ENCODE measurements around the gene CCDC40. TPM values are rescaled to one million over a fixed set of nuclear protein-coding genes. Genes with fewer than 3 reads are reported as not detected.

Gene CCDC40
- total and polyA plus RNA-seq, 10 donors: 0.30 to 8.3 (median 2.3) TPM

- H3K9me3 ChIP-seq: no peaks in the 10 kb centered on the region
- H3K4me1 ChIP-seq: peaks cover 17 to 53% (median 39%) of the 10 kb centered on the region in 6 donors
- peak overlapping the region; percentile 82 to 93 (median 86) for H3K4me3 ChIP-seq
- no peak for DNase-seq
- H3K27me3 ChIP-seq (replicated peaks in 1 of 7): no peaks in the 10 kb centered on the region
- intact Hi-C loops (cut with DNase I; ENCODE audit: low total_unique reads): no loop called here
- H3K36me3 ChIP-seq: peaks cover 2 to 40% (median 38%) of the 10 kb centered on the region in 6 donors
- H3K27ac ChIP-seq: peak overlapping the region in 5 of 8 donors; percentile 91 to 98 (median 95)
- WGBS, 5 donors: 36 to 66% (median 47%) methylated on average over 10 of the region's 10 CpGs
- no peak for TF ChIP-seq POLR2AphosphoS5 (IDR thresholded peaks at IDR 0.05)
- no peak for TF ChIP-seq CTCF (IDR thresholded peaks at IDR 0.05 in 8 of 11, conservative IDR thresholded peaks at IDR 0.05 in 3 of 11)
- no peak for TF ChIP-seq POLR2A (IDR thresholded peaks at IDR 0.05)
These were observed 108.9 kb downstream of the CCDC40 start for GRCh38 chr17:80145076-80146075.

GRCh38 chr17:80146121-80147034 lies 109.9 kb downstream of the CCDC40 start:
- Histone ChIP-seq H3K4me1 (peaks cover 17 to 58% (median 39%) of the 10 kb centered on the region in 6 donors), H3K9me3 (no peaks in the 10 kb centered on the region), H3K27me3 (replicated peaks in 1 of 7) (no peaks in the 10 kb centered on the region), H3K4me3 (peak overlapping the region; percentile 82 to 93 (median 86)), H3K27ac (peak overlapping the region; percentile 91 to 98 (median 95)), H3K36me3 (peaks cover 2 to 31% (median 28%) of the 10 kb centered on the region in 6 donors)
- TF ChIP-seq CTCF (IDR thresholded peaks at IDR 0.05 in 8 of 11, conservative IDR thresholded peaks at IDR 0.05 in 3 of 11) (no peak), POLR2A (IDR thresholded peaks at IDR 0.05) (no peak), POLR2AphosphoS5 (IDR thresholded peaks at IDR 0.05) (no peak)
- intact Hi-C loops (cut with DNase I; ENCODE audit: low total_unique reads): no loop called here
- DNase-seq: no peak
- 0 to 1% (median 0%) methylated on average over 26 to 69 of the region's 69 CpGs for WGBS, 5 donors

- WGBS, 5 donors: 0 to 1% (median 0%) methylated on average over 72 to 90 of the region's 90 CpGs
- H3K9me3 ChIP-seq: no peaks in the 10 kb centered on the region
- peak within 1 kb of the TSS; percentile 82 to 93 (median 86) for H3K4me3 ChIP-seq
- H3K36me3 ChIP-seq: peaks cover 2 to 22% (median 20%) of the 10 kb centered on the region in 6 donors
- H3K4me1 ChIP-seq: peaks cover 17 to 66% (median 43%) of the 10 kb centered on the region in 6 donors
- peak; percentile 99 for DNase-seq
- TF ChIP-seq POLR2A (IDR thresholded peaks at IDR 0.05) (peak in 2 of 3 donors; percentile 57 to 90), POLR2AphosphoS5 (IDR thresholded peaks at IDR 0.05) (peak; percentile 98 to 99 (median 99)), CTCF (IDR thresholded peaks at IDR 0.05 in 8 of 11, conservative IDR thresholded peaks at IDR 0.05 in 3 of 11) (peak in 4 of 11 experiments; percentile 21 to 50 (median 39))
- H3K27me3 ChIP-seq (replicated peaks in 1 of 7): no peaks in the 10 kb centered on the region
- intact Hi-C loops (cut with DNase I; ENCODE audit: low total_unique reads): no loop called here
- peak within 1 kb of the TSS; percentile 91 to 98 (median 95) for H3K27ac ChIP-seq
These were observed 110.8 kb downstream of the CCDC40 start, which contains the start of gene EIF4A3 for GRCh38 chr17:80147035-80147822. EIF4A3 (minus strand) TSS chr17:80147128; CDS start chr17:80146961, 167 bp downstream.

Small RNA genes within 50 kb of the gene (microRNA-seq; reads per million reads assigned to microRNA genes)
- 0 reads per million in 3 donors for gene MIR1268B

Small RNA genes within 50 kb of the gene (small RNA-seq; reads per million reads assigned to genes)
- 0 reads per million in 4 donors for gene AC087741.2
- gene MIR1268B: 0 reads per million in 4 donors

Other genes with a start within 250 kb of the CCDC40 start
- 1 to 10 TPM; 2.1 to 5.5 (median 3.2) TPM for gene CBX8, start 239.6 kb upstream of the CCDC40 start, total RNA-seq
- gene CBX8, start 239.6 kb upstream of the CCDC40 start, polyA plus RNA-seq: 1 to 10 TPM; 2.5 to 5.6 (median 4.5) TPM
- 10 to 100 TPM; 23.4 to 48.0 (median 27.9) TPM for gene CBX4, start 197.2 kb upstream of the CCDC40 start, total RNA-seq
- 10 to 100 TPM; 12.3 to 19.0 (median 13.2) TPM for gene CBX4, start 197.2 kb upstream of the CCDC40 start, polyA plus RNA-seq
- gene TBC1D16, start 770 bp upstream of the CCDC40 start, total RNA-seq: 10 to 100 TPM in 6 of 7 donors, 1 to 10 TPM in 1; 5.6 to 33.6 (median 25.5) TPM
- gene TBC1D16, start 770 bp upstream of the CCDC40 start, polyA plus RNA-seq: 1 to 10 TPM; 1.3 to 5.4 (median 3.0) TPM
- 100 to 1,000 TPM in 5 of 7 donors, 10 to 100 TPM in 2; 53.6 to 166 (median 133) TPM for gene GAA, start 64.9 kb downstream of the CCDC40 start, total RNA-seq
- 10 to 100 TPM; 22.7 to 53.8 (median 34.3) TPM for gene GAA, start 64.9 kb downstream of the CCDC40 start, polyA plus RNA-seq
- 10 to 100 TPM; 51.1 to 79.5 (median 67.7) TPM for gene EIF4A3, start 110.5 kb downstream of the CCDC40 start, total RNA-seq
- 10 to 100 TPM; 37.3 to 61.5 (median 57.5) TPM for gene EIF4A3, start 110.5 kb downstream of the CCDC40 start, polyA plus RNA-seq
- 1 to 10 TPM in 6 of 7 donors, under 1 TPM in 1; 0.68 to 4.8 (median 1.3) TPM for gene CARD14, start 133.4 kb downstream of the CCDC40 start, total RNA-seq
- 1 to 10 TPM in 2 of 3 donors, under 1 TPM in 1; 0.63 to 2.4 (median 1.4) TPM for gene CARD14, start 133.4 kb downstream of the CCDC40 start, polyA plus RNA-seq
- 100 to 1,000 TPM in 3 of 7 donors, 10 to 100 TPM in 4; 85.9 to 137 (median 95.1) TPM for gene SGSH, start 183.7 kb downstream of the CCDC40 start, total RNA-seq
- 10 to 100 TPM; 23.6 to 63.4 (median 51.9) TPM for gene SGSH, start 183.7 kb downstream of the CCDC40 start, polyA plus RNA-seq
- 10 to 100 TPM; 22.8 to 39.7 (median 33.9) TPM for gene SLC26A11, start 183.8 kb downstream of the CCDC40 start, total RNA-seq
- gene SLC26A11, start 183.8 kb downstream of the CCDC40 start, polyA plus RNA-seq: 10 to 100 TPM in 1 of 3 donors, 1 to 10 TPM in 2; 6.8 to 22.4 (median 8.2) TPM
- gene RNF213, start 224.2 kb downstream of the CCDC40 start, total RNA-seq: 100 to 1,000 TPM; 303 to 481 (median 353) TPM
- gene RNF213, start 224.2 kb downstream of the CCDC40 start, polyA plus RNA-seq: 10 to 100 TPM; 36.7 to 78.7 (median 57.0) TPM

Data from spleen (tissue), 11 donors.